OCI-LY7 (cell line): ENCODE measurements around the gene PCDHA12. TPM values are rescaled to one million over a fixed set of nuclear protein-coding genes. Genes with fewer than 3 reads are reported as not detected.

Source experiments
- BruUV-seq: library from RNA; stranded (reverse); fragments of 400-500 nt; replicated peaks from 2 replicates; lab custom pipeline; 2021; lab: Mats Ljungman, UMichigan
- CTCF ChIA-PET: fragments of 300-600 bp; sonication (Branson Sonifier 250); formaldehyde crosslinking; loops from one replicate; lab custom pipeline; 2022; ENCODE audit warnings: antibody characterized with exemption; ENCODE audit not compliant: unreplicated experiment; lab: Charles Lee
- POLR2A ChIA-PET: fragments of 300-600 bp; sonication (Branson Sonifier 250); formaldehyde crosslinking; loops from one replicate; lab custom pipeline; 2022; ENCODE audit warnings: antibody characterized with exemption; lab: Charles Lee
- DNase-seq: peaks from one replicate; pipeline ENCODE4 v3.0.0-alpha.2; 2015; ENCODE audit warnings: low spot score
- H2AFZ ChIP-seq: fragments of 200-600 bp; sonication (generic), shearing (Covaris generic); 2 replicates; pipeline ENCODE4 v1.6.1; 2014; ENCODE audit warnings: mild to moderate bottlenecking, antibody characterized with exemption, low read length, moderate library complexity
- H3K27ac ChIP-seq: fragments of 200-600 bp; sonication (generic); 2 replicates; pipeline ENCODE4 v1.5.1; 2014; ENCODE audit warnings: mixed run types, low read depth, mild to moderate bottlenecking, moderate library complexity, low read length, inconsistent platforms; ENCODE audit not compliant: poor library complexity, severe bottlenecking
- H3K36me3 ChIP-seq: fragments of 200-600 bp; sonication (generic); 2 replicates; pipeline ENCODE4 v1.6.1; 2014; ENCODE audit warnings: mild to moderate bottlenecking, antibody characterized with exemption, low read length, moderate library complexity, mixed read lengths; ENCODE audit not compliant: insufficient read depth
- H3K4me1 ChIP-seq: fragments of 200-600 bp; sonication (generic); 2 replicates; pipeline ENCODE4 v1.5.1; 2014; ENCODE audit warnings: mild to moderate bottlenecking, low read length; ENCODE audit not compliant: insufficient read depth, poor library complexity, severe bottlenecking
- H3K4me2 ChIP-seq: fragments of 200-600 bp; sonication (generic); 2 replicates; pipeline ENCODE4 v1.6.1; 2014; ENCODE audit warnings: mild to moderate bottlenecking, low read length
- H3K4me3 ChIP-seq: fragments of 200-600 bp; sonication (generic); 2 replicates; pipeline ENCODE4 v1.5.1; 2014; ENCODE audit warnings: mild to moderate bottlenecking, low read depth, low read length; ENCODE audit not compliant: poor library complexity, severe bottlenecking
- H3K79me2 ChIP-seq: fragments of 200-600 bp; sonication (generic); 2 replicates; pipeline ENCODE4 v1.6.1; 2016; ENCODE audit warnings: low read depth, mild to moderate bottlenecking, low read length, moderate library complexity, mixed read lengths; ENCODE audit not compliant: insufficient read depth
- H3K9me2 ChIP-seq: fragments of 200-600 bp; sonication (generic); 2 replicates; pipeline ENCODE4 v1.6.1; 2016; ENCODE audit warnings: mild to moderate bottlenecking, low read length, mixed read lengths; ENCODE audit not compliant: insufficient read depth
- H3K9me3 ChIP-seq: fragments of 200-600 bp; sonication (generic); 2 replicates; pipeline ENCODE4 v1.6.1; 2014; ENCODE audit warnings: mild to moderate bottlenecking, mixed run types, low read length, mixed read lengths
- H4K20me1 ChIP-seq: fragments of 200-600 bp; sonication (generic); 2 replicates; pipeline ENCODE4 v1.6.1; 2014; ENCODE audit warnings: mild to moderate bottlenecking, antibody characterized with exemption, low read length, moderate library complexity, mixed read lengths; ENCODE audit not compliant: insufficient read depth
- CTCF ChIP-seq: fragments of 200-600 bp; sonication (generic); conservative IDR thresholded peaks from 2 replicates; pipeline ENCODE4 v1.5.1; 2014; ENCODE audit warnings: mild to moderate bottlenecking, antibody characterized with exemption, low read length, moderate library complexity, mixed read lengths
- EZH2phosphoT487 ChIP-seq: fragments of 200-600 bp; sonication (generic); IDR thresholded peaks from 2 replicates; pipeline ENCODE4 v1.6.1; 2018; ENCODE audit warnings: low read depth, borderline replicate concordance, mild to moderate bottlenecking, mixed run types, antibody characterized with exemption, low read length, moderate library complexity, mixed read lengths
- intact Hi-C: fragments of 100-400 bp; cut with micrococcal nuclease; formaldehyde crosslinking; loops from one replicate; pipeline ENCODE4 v1.10.0; 2022; ENCODE audit not compliant: unreplicated experiment
- total RNA-seq, 2 experiments: library from RNA; depleted of rRNA in 1 of 2; stranded (reverse); fragments of >200 nt in 1 of 2; shearing (Covaris generic) in 1 of 2; gene quantifications; 2 replicates each; pipeline ENCODE4 v1.2.3, GENCODE V29; 2014 to 2022

The PCDHA12 gene
- total RNA-seq, 2 experiments from 2014 or later: not detected

DNA sequence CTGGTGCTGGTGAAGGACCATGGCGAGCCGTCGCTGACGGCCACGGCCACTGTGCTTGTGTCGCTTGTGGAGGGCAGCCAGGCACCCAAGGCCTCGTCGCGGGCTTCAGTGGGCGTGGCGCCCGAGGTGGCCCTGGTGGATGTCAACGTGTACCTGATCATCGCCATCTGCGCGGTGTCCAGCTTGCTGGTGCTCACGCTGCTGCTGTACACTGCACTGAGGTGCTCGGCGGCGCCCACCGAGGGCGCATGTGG lies 17.2 kb upstream of the PCDHA12 start:
- Histone ChIP-seq H3K27ac (no peak overlapping the region), H4K20me1 (no peaks in the 10 kb centered on the region), H3K36me3 (no peaks in the 10 kb centered on the region), H3K9me2 (no peaks in the 10 kb centered on the region), H3K79me2 (no peaks in the 10 kb centered on the region), H3K4me1 (no peaks in the 10 kb centered on the region), H3K4me2 (no peak overlapping the region), H2AFZ (no peak overlapping the region), H3K9me3 (no peaks in the 10 kb centered on the region), H3K4me3 (no peak overlapping the region)
- DNase-seq: no peak
- TF ChIP-seq EZH2phosphoT487: no peak
- TF ChIP-seq CTCF: no peak
- ChIA-PET POLR2A (no interaction called here), CTCF (no interaction called here)
- intact Hi-C loops: no loop called here
- no TSS peak for BruUV-seq

DNA sequence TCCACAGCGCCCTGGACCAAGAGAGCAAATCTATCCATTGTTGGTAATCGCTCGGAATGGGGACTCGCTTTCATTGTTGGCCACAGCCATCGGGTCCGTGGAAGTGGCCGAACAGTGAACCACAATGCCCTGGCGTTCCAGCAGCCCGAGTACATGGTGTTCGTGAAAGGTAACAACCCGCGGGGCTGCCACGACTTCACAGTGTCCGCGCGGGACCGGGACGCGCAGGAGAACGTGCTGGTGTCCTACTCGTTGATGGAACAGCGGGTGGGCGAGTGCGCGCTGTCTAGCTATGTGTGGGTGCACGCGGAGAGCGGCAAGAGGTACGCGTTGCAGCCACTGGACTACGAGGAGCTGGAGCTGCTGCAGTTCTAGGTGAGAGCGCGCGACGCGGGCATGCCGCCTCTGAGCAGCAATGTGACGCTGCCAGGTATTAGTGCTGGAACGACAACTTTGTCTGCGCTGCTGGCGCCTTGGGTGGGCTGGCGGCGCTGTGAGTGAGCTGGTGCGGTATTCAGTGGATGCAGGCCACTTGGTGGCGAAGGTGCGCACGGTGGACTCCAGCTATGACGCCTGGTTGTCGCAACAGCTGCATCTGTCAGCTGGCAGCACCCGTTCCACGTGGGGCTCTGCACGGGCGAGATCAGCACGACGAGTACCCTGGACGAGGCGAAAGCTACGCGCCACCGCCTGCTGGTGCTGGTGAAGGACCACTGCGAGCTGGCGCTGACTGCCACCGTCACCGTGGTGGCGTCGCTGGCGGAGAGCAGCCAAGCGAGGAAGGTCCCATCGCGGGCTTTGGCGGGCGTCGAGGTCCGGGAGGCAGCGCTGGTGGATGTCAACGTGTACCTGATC lies 12.4 kb upstream of the PCDHA12 start:
- no peaks in the 10 kb centered on the region for H3K9me2 ChIP-seq
- DNase-seq: no peak
- H3K27ac ChIP-seq: no peak overlapping the region
- no TSS peak for BruUV-seq
- TF ChIP-seq EZH2phosphoT487 (no peak), CTCF (no peak)
- no peak overlapping the region for H2AFZ ChIP-seq
- ChIA-PET POLR2A (no interaction called here), CTCF (no interaction called here)
- H3K4me1 ChIP-seq: no peaks in the 10 kb centered on the region
- no peaks in the 10 kb centered on the region for H4K20me1 ChIP-seq
- no peak overlapping the region for H3K4me3 ChIP-seq
- H3K79me2 ChIP-seq: no peaks in the 10 kb centered on the region
- H3K4me2 ChIP-seq: no peak overlapping the region
- no peaks in the 10 kb centered on the region for H3K9me3 ChIP-seq
- no peaks in the 10 kb centered on the region for H3K36me3 ChIP-seq
- intact Hi-C loops: no loop called here
